Pulmonary artery endothelial cell (primary cell): ENCODE measurements around the gene TXNRD2. TPM values are rescaled to one million over a fixed set of nuclear protein-coding genes. Genes with fewer than 3 reads are reported as not detected.

Source experiments
- DNase-seq: peaks from one replicate; pipeline ENCODE4 v3.0.0-alpha.2; 2011; ENCODE audit warnings: low read depth, low spot score
- total RNA-seq: library from RNA; depleted of rRNA; stranded (reverse); fragments of >200 nt; gene quantifications from 2 replicates; pipeline ENCODE4 v1.2.3, GENCODE V29; 2014

TXNRD2 gene
- total RNA-seq, 1 donor from 2014 or later = 73.7 TPM

GRCh38 chr22:19966908-19967750 is 25.5 kb upstream of the TXNRD2 start:
- DNase-seq = no peak

GRCh38 chr22:19965771-19966709 is 24.4 kb upstream of the TXNRD2 start:
- no peak for DNase-seq

- no peak for DNase-seq
Measured at GRCh38 chr22:19964701-19965386, 23.2 kb upstream of the TXNRD2 start.

- no peak for DNase-seq
Measured at GRCh38 chr22:19963863-19964642, 22.4 kb upstream of the TXNRD2 start.

GRCh38 chr22:19962909-19963806 is 21.5 kb upstream of the TXNRD2 start:
- no peak for DNase-seq

DNA sequence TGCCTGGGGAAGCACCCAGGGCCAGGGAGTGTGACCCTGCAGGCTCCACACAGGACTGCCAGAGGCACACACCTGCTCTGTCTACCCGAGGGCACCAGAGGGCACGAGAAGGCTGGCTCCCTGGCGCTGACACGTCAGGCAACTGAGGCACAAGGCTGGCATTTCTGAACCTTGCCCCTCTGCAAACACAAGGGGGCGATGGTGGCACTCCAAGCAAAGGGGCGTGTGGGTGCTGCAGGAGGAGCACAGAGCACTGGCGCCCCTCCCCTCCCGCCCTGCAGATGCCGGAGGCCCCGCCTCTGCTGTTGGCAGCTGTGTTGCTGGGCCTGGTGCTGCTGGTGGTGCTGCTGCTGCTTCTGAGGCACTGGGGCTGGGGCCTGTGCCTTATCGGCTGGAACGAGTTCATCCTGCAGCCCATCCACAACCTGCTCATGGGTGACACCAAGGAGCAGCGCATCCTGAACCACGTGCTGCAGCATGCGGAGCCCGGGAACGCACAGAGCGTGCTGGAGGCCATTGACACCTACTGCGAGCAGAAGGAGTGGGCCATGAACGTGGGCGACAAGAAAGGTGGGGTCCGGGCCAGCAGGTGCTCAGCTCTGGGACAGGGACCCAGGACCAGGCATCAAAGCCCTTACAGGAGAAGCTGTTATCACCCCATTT is 20.8 kb upstream of the TXNRD2 start:
- no peak for DNase-seq

DNA sequence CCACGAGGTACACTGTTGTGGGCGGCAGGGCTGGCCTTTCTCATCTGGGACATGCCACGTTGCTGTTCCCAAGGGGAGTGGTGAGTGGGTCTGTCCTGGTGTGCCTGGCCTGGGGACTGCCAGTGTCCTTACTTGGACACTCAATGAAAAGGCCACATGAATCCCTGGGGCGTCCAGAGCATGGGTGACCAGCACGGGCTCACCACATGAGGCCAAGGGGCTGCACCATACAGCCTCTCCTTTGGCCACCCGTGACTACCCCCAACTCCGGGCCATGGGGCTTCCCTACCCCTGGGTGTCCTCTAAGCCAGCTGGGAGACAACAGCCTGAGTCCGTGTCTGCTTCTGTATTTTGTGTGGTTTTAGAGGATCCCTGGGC is 20.2 kb upstream of the TXNRD2 start:
- DNase-seq = no peak

DNA sequence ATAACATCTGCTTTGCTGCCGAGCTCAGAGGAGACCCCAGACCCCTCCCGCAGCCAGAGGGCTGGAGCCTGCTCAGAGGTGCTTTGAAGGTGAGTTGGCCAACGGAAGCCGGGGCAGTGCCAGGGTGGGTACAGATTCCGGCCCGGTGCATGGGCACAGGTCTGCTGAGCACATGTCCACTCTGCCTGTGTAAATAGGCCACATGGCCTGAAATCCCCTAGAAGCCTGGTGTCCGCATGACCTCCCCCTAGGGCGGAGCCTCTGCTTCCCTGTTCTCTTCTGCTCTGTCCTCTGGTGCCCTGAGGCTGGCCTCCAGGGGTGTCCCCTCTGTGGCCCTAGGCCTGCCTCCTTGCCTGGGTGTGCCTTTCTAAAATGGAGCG is 19.6 kb upstream of the TXNRD2 start:
- DNase-seq = no peak

GRCh38 chr22:19960491-19961200 is 19.0 kb upstream of the TXNRD2 start:
- no peak for DNase-seq

DNA sequence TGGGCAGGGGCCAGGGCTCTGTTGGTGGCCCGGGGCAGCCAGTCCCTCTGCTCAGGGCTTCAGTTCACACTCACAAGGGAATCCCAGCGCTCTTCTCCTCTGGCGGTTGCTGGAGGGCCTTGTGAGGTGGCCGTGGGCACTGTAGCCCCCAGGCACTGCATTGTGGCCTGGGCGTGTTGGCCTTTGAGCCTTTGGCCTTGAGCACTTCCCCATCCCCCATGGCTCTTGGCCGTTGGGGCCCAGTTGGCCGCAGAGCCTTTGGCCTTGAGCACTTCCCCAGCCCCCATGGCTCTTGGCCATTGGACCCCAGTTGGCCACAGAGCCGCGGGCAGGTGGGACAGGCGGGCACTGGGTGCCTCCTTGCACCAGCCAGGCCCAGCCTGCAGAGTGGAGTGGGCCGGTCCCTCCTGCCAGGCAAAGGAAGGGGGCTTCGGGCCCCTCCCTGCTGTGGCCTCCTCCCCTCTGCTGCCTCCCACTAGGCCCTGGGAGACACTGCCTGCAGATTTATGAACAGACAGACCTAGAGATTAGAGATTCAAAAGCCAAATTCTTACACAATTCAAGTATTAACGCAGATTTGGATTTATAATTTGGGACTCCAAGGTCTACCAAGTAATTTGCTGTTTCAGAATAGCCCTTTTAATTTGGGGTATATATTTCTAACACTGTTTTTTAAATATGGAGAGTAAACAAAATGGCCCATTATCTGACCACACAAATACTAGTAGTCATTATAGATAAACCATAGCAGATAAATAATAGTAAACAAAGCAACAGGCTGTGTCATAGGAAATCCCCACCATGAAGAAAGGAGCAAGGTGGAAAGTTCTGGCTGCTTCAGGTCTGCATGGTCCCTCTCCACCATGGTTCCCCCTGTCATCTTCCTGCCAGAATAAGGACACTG is 18.2 kb upstream of the TXNRD2 start:
- no peak for DNase-seq

GRCh38 chr22:19959043-19959586 is 17.5 kb upstream of the TXNRD2 start:
- DNase-seq = no peak

GRCh38 chr22:19958083-19959042 is 16.7 kb upstream of the TXNRD2 start:
- no peak for DNase-seq

DNA sequence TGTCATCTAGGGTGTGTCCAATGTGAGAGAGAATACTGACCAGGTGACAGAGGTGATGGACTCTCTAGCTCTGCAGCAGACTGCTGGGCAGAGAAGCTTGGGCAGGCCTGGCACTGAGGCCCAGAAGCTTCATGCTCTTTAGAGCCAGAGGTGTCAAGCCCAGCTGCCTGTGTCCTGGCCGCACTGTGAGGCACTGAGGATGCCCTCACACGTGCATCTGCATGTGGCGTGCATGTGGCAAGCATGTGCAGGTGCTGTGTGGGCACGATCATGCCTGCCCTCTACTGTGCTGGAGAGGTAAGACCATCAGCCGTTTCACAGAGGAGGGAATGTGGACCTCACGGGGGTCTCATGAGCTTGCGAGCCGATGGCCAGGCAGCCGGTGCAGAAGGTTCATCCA is 15.8 kb upstream of the TXNRD2 start:
- DNase-seq = no peak

GRCh38 chr22:19955241-19956128 is 13.9 kb upstream of the TXNRD2 start:
- no peak for DNase-seq

- no peak for DNase-seq
Measured at GRCh38 chr22:19951346-19951745, 9.7 kb upstream of the TXNRD2 start.
